WTC11 (cell line): ENCODE results near the gene IPO4. TPM values are rescaled to one million over a fixed set of nuclear protein-coding genes. Genes with fewer than 3 reads are reported as not detected.

Experiments
- ATAC-seq: fragments of 200-7000 bp; cut with Tn5 transposase; 2 replicates; pipeline ENCODE4 v1.10.0; 2021; ENCODE audit warnings: mild to moderate bottlenecking, moderate library complexity
- CTCF ChIA-PET: fragments of 300-600 bp; sonication (Branson Sonifier 250); formaldehyde crosslinking; loops from one replicate; lab custom pipeline; 2021; ENCODE audit warnings: antibody characterized with exemption; lab: Charles Lee
- POLR2A ChIA-PET: fragments of 350-600 bp; sonication (Branson Sonifier 250); formaldehyde crosslinking; loops from one replicate; lab custom pipeline; 2021; ENCODE audit warnings: antibody characterized with exemption; lab: Charles Lee
- DNase-seq: peaks from one replicate; pipeline ENCODE4 v3.0.0; 2021; ENCODE audit warnings: low spot score
- H3K27ac Mint-ChIP-seq: 2 replicates; pipeline ENCODE4 v1.8.0; 2021; ENCODE audit warnings: mixed read lengths
- H3K27me3 Mint-ChIP-seq: 2 replicates; pipeline ENCODE4 v1.8.0; 2021; ENCODE audit warnings: low read depth, mild to moderate bottlenecking, moderate library complexity, mixed read lengths
- H3K36me3 Mint-ChIP-seq: 2 replicates; pipeline ENCODE4 v1.8.0; 2021; ENCODE audit warnings: mixed read lengths
- H3K4me1 Mint-ChIP-seq: 2 replicates; pipeline ENCODE4 v1.8.0; 2022; ENCODE audit warnings: mixed read lengths
- H3K4me3 Mint-ChIP-seq: 2 replicates; pipeline ENCODE4 v1.8.0; 2021; ENCODE audit warnings: mild to moderate bottlenecking, moderate library complexity, mixed read lengths
- H3K9me3 Mint-ChIP-seq: 2 replicates; pipeline ENCODE4 v1.8.0; 2021; ENCODE audit warnings: mixed read lengths
- AR ChIP-seq: fragments of 250-450 bp; sonication (Bioruptor Pico); IDR thresholded peaks from 2 replicates; pipeline ENCODE4 v1.9.0; 2021; ENCODE audit warnings: mild to moderate bottlenecking
- CDX4 ChIP-seq: fragments of 250-450 bp; sonication (Bioruptor Pico); IDR thresholded peaks from 2 replicates; pipeline ENCODE4 v1.9.0; 2021; ENCODE audit warnings: moderate library complexity, mild to moderate bottlenecking, inconsistent platforms, borderline replicate concordance
- ERG ChIP-seq: fragments of 250-450 bp; sonication (Bioruptor Pico); IDR thresholded peaks from 2 replicates; pipeline ENCODE4 v1.8.0; 2021; ENCODE audit warnings: mild to moderate bottlenecking
- GABPB1 ChIP-seq: sonication (generic); formaldehyde crosslinking; IDR thresholded peaks from 2 replicates; pipeline ENCODE4 v1.8.1; 2023; ENCODE audit warnings: mild to moderate bottlenecking, missing genetic modification reagents
- GTF2I ChIP-seq: fragments of 250-450 bp; sonication (Bioruptor Pico); conservative IDR thresholded peaks from 2 replicates; pipeline ENCODE4 v1.4.0; 2021; ENCODE audit warnings: mild to moderate bottlenecking
- IRF1 ChIP-seq: sonication (generic); formaldehyde crosslinking; IDR thresholded peaks from 2 replicates; pipeline ENCODE4 v1.8.0; 2023; ENCODE audit warnings: missing genetic modification reagents
- JAZF1 ChIP-seq: fragments of 250-450 bp; sonication (Bioruptor Pico); IDR thresholded peaks from 2 replicates; pipeline ENCODE4 v1.9.0; 2021; ENCODE audit warnings: moderate library complexity, mild to moderate bottlenecking, inconsistent platforms
- MLX ChIP-seq: sonication (generic); formaldehyde crosslinking; IDR thresholded peaks from 2 replicates; pipeline ENCODE4 v1.8.1; 2023; ENCODE audit warnings: mild to moderate bottlenecking, missing genetic modification reagents, moderate library complexity
- MYBL2 ChIP-seq: sonication (generic); formaldehyde crosslinking; IDR thresholded peaks from 2 replicates; pipeline ENCODE4 v1.8.1; 2023; ENCODE audit warnings: mild to moderate bottlenecking, moderate library complexity, missing genetic modification reagents
- NR2C2 ChIP-seq: sonication (generic); formaldehyde crosslinking; IDR thresholded peaks from 2 replicates; pipeline ENCODE4 v1.8.0; 2022; ENCODE audit warnings: mild to moderate bottlenecking, missing genetic modification reagents
- SOX15 ChIP-seq: fragments of 250-450 bp; sonication (Bioruptor Pico); IDR thresholded peaks from 2 replicates; pipeline ENCODE4 v1.9.0; 2021; ENCODE audit warnings: mild to moderate bottlenecking
- ZNF232 ChIP-seq: sonication (generic); formaldehyde crosslinking; IDR thresholded peaks from 2 replicates; pipeline ENCODE4 v1.8.0; 2022; ENCODE audit warnings: mild to moderate bottlenecking, missing genetic modification reagents
- ZNF263 ChIP-seq: sonication (generic); formaldehyde crosslinking; IDR thresholded peaks from 2 replicates; pipeline ENCODE4 v1.8.1; 2022; ENCODE audit warnings: low read depth, mild to moderate bottlenecking, moderate library complexity, missing genetic modification reagents
- ZNF396 ChIP-seq: fragments of 250-450 bp; sonication (Bioruptor Pico); IDR thresholded peaks from 2 replicates; pipeline ENCODE4 v1.8.0; 2021; ENCODE audit warnings: mild to moderate bottlenecking, moderate library complexity, borderline replicate concordance
- ZNF512 ChIP-seq: sonication (generic); formaldehyde crosslinking; IDR thresholded peaks from 2 replicates; pipeline ENCODE4 v1.8.1; 2022; ENCODE audit warnings: missing genetic modification reagents, borderline replicate concordance
- ZNF532 ChIP-seq: fragments of 250-450 bp; sonication (Bioruptor Pico); IDR thresholded peaks from 2 replicates; pipeline ENCODE4 v1.9.0; 2021; ENCODE audit warnings: mild to moderate bottlenecking, borderline replicate concordance
- total RNA-seq: library from RNA; stranded (reverse); gene quantifications from 3 replicates; pipeline ENCODE4 v1.2.3, GENCODE V29; 2021

IPO4 gene
- total RNA-seq, 1 experiment from 2014 or later: 128 TPM

- Mint-ChIP-seq H3K27me3 (no peaks in the 10 kb centered on the region), H3K9me3 (no peaks in the 10 kb centered on the region), H3K27ac (peak overlapping the region; percentile 99), H3K4me3 (peak overlapping the region; percentile 99), H3K36me3 (peaks cover 34% of the 10 kb centered on the region), H3K4me1 (peaks cover 22% of the 10 kb centered on the region)
- TF ChIP-seq IRF1: no peak
- TF ChIP-seq CDX4 (CRISPR knock-in tag): no peak
- TF ChIP-seq GABPB1 (CRISPR knock-in tag): no peak
- no peak for TF ChIP-seq ZNF532 (CRISPR knock-in tag)
- TF ChIP-seq AR (CRISPR knock-in tag): no peak
- TF ChIP-seq ZNF396 (CRISPR knock-in tag): no peak
- TF ChIP-seq ZNF512 (CRISPR knock-in tag): no peak
- no peak for TF ChIP-seq ERG (CRISPR knock-in tag)
- TF ChIP-seq JAZF1 (CRISPR knock-in tag): no peak
- no peak for TF ChIP-seq MLX (CRISPR knock-in tag)
- TF ChIP-seq NR2C2 (CRISPR knock-in tag): no peak
- no peak for TF ChIP-seq SOX15
- TF ChIP-seq GTF2I (CRISPR knock-in tag): no peak
- TF ChIP-seq MYBL2 (CRISPR knock-in tag): no peak
- TF ChIP-seq ZNF263: no peak
- no peak for TF ChIP-seq ZNF232 (CRISPR knock-in tag)
- ATAC-seq: no peak
- no peak for DNase-seq
- ChIA-PET POLR2A (interaction anchor here (1.9 kb wide), 1 partner anchor 8 kb away, joined by 9 read pairs; the partner anchor contains the start of gene TINF2), CTCF (interaction anchor here (1.7 kb wide), 1 partner anchor 9 kb away, joined by 12 read pairs; the partner anchor contains the start of gene TINF2)
These were observed 44.9 kb upstream of the IPO4 start for GRCh38 chr14:24233538-24233866.
